GM19395 (cell line): Measurements from ENCODE around the gene TMEM129.
"Not testable (repeated sequence)": the region's sequence is repeated elsewhere in the genome, so short reads cannot be mapped to it uniquely, and the experiment has no call there.

Experiments
- ATAC-seq: cut with Tn5 transposase; IDR thresholded peaks from one replicate; pipeline ENCODE4 v1.9.1; 2021; ENCODE audit warnings: mild to moderate bottlenecking, moderate library complexity; ENCODE audit not compliant: unreplicated experiment

The TMEM129 gene

DNA sequence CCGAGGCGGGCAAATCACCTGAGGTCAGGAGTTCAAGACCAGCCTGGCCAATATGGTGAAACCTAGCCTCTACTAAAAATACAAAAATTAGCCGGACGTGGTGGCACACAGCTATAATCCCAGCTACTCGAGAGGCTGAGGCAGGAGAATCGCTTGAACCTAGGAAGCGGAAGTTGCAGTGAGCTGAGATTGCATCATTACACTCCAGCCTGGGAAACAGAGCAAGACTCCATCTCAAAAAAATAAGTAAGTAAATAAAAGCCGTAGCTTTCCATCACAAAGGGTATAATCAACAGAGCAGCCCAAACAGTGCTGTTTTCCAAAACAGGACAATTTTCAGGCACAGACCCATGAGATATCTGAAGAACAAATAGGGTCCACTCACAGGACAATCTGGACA, 19.5 kb downstream of the TMEM129 start:
- not testable (repeated sequence) for ATAC-seq

DNA sequence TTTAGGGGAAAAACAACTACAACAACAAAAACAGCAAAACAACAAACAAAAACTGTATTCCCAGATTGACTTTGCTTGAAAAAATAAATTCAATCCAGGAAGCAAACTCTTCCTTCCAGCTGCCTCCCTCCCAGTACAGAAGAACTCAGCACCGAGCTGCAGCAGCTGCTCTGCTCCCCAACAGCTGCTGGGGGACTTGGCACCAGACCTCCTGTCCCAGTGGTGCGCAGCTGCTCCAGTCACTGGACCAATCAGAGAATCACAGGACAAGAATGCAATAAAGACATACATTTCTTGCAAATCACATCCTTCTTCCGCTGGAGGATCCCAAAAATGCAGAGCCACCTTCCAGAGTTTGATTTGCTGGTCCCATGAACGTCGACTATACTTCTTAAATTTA, 25.2 kb downstream of the TMEM129 start:
- no peak for ATAC-seq

DNA sequence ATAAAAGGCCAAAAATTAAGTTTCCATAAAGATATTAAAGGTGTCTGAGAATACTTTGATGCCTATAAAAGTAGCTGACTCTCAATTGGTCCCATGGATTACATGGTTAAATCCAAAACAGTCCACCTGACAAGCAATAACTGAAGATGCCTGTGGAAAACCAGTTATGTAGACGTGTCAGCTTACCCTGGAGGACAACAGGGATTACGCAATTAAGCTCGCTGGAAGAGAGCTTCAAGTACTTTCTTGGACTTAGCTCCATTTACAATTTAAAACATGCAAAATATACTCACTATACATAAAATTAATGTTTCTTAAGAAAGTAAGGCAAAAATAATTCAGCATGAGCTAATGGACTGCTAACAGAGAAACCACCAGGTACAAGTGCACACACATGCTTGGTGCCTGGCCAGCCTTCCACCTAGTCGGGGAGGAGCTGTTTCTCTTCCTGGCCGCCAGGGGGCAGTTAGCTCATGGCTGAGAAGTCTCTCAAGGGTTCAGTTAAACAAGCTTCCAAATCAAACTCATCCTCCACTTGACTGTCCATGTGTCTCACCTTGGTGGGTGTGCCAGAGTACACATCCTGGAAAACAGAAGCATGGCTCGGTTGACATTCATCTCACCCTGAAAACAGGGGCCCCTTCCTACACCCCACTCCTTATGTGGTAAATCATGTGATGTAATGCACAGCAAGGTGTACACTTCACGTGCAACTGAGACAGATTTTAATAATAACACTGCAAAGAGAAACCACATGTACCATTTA, 27.8 kb downstream of the TMEM129 start:
- ATAC-seq = peak; percentile 87

DNA sequence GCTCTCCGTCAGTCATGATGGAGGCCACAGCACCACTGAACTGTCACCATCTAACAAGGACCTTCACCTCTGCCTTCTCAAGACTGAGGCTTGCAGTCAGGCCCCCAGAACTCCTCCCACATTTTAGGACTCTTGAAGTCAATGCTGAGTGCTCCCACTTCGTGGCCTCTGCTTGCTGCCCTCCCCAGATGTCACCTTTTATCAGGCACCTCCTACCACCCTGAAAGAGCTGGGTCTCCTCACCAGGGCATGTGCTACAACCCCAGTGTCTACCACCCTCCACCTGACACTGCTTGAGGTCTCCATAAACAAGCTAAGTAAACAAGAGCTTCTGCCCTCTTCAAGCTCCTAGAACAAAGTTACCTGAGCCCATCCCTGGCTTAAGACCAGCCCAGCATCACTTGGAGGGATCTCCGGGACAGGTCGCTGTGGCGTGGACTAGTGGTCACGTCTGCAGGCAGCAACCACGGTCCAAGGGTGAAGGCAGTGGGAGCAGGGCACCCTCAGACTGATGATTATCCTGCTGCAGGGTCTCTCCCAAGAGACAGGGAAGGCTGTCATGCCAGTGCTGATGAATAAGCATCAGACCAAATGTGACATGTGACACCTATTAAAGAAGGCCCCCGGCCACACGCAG, 29.3 kb downstream of the TMEM129 start:
- no peak for ATAC-seq

DNA sequence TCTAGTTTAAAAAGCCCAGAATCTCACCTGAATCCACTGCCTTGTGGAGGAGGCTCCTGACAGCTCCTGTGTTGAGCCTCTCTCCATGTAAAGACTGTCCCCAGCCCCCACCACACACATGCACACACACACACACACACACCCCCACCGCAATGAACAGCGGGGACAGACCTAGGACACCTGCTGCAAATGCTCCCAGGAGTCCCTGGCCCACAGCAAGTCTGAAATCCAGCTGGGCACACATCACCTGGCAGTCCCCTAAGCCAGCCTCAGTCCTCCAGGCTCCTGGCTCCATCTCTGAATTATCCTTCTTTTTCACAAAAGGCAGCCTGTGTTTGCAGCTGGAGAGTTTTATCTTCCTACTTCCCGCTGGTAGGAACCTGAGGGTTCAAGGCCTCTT, 30.4 kb downstream of the TMEM129 start:
- no peak for ATAC-seq

DNA sequence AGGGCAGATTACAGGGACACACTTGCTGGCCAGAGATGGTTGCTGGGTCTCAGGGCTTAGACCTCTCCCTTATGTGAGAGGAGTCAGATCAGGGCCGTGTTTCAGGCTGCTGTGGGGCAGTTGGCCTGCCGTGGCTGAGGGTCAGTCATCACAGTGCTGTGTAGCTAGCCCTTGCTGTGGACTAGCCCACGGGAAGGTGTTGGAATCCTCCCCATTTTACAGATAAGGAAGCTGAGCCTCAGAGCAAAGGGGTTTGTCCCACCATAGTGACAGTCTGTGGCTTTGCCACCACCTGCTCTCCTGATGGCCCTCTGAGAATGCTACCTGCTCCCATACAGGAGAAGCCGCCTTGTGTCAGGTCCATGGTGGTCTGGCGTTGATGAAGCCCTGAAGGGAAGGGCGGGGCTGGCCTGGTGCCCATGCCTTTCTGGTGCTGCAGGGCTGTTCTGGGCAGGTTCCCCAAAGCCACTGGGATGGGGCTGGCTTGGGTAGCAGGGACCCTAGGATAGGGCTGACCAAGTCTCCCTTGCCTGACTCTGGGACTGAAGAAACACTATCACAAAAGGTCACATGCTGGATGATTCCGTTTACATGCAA, 34.6 kb downstream of the TMEM129 start:
- ATAC-seq = no peak

DNA sequence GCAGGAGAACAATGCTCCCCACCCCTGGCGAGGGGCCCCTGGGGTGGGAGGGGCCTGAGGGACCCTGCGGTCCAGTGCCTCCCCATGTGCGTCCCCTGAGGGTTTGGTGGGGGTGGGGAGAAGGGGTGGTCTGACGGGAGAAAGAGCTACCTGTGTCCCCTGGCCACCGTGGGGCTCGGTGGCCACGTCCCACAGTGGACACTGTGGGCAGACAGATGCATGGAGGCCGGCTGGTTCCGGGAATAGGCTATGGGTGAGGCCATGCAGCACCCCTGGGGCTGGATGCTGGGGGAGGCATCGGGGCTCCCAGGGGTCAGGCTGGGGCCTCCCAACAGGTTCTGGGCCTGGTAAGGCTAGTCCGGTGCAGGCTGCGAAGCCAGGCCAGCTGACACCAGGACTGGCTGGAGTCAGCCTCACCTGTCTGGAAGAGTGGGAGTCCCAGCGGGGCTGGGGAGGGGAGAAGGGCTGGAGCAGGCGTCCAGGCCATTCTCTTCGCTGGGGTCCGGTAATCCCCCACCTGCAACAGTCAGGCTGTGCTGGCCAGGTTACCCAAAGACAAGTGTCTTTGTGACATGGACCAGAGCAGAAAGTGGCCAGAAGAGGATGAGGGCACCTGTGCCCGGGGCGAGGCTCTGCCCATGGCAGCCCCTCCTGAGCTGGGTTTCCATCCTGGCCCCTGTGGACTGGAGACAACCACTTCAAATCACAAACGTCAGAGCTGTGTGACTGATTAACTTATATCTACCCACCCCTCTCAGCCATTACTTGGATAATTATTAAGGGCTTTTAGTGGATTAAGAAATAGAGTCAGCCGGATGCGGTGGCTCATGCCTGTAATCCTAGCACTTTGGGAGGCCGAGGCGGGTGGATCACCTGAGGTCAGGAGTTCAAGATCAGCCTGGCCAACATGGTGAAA, 35.6 kb downstream of the TMEM129 start:
- no peak for ATAC-seq

DNA sequence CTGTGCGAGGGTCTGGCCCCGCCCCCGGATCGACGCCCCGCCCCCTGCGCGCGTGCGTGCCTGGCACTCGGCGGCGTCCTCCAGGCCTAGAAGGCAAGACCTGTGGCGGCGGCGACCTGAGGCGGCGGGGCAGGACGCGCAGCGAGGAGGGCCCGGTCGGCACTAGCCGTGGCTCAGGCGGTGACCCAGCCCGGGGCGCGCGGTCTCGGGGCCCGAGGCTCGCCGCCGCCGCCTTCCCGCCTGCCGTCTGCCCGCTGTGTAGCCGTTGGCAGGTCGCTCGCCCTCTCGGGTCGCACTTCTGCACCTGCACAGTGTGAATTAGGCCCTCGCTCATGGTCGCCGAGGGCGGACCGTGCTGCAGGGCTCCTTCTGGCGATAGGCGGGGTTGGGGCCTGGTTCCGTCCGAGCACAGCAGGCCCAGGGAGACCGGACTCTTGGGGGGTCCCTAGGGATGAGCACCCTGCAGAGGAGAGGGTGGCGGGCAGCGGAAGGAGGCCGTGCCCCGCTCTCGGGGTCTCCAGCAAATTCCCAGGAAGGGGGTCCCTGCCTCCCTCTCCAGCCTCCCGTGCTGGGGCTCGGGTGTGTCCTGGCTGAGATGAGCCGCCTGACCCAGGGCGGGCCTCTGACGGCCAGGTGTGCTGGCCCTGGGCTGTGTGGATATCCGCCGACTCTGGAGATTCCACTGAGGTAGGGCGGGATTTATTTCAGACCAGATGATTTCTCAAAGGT, 36.5 kb downstream of the TMEM129 start:
- ATAC-seq = no peak

DNA sequence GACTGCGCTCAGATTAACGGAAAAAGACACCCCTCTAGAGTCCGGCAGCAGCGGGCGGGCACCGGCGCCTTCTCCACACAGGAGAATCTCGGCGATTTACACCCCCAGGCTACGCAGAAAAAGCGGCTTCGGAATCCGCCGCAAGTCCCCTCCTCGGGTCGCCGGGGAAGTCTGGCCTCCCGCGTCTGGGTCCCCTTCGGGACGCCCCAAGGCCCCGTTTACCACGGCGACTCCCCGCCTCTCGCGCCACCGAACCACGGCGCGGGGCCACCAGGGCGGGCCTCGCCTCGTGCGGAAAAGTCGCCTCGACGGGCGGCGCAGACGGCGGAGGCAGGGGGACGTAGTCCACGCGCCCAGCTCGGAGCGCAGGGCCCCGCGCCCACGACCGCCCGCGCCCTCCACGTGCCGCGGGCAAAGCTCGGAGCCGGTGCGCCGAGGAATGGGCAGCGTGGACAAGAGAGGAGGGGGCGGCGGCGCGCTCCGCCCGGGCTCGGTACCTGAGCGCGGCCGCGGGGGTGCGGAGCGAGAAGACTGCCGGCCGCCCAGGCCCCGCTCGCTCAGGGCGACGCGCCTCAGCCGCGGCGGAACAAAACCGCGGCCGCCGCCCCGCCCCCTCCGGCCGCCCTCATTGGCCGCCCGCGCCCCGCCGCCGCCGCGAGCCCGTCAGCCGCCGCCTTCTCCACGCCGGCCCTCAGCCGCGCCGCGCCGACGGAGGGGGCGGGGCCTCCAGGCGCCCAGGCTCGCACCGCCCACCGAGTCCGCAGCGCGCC, 37.2 kb downstream of the TMEM129 start, which contains the start of gene FAM53A:
Gene FAM53A (minus strand): TSS at position 578 of the 770 bp plus-strand sequence. CDS start 15,572 bp downstream, outside the sequence.
- ATAC-seq = peak; percentile 66

DNA sequence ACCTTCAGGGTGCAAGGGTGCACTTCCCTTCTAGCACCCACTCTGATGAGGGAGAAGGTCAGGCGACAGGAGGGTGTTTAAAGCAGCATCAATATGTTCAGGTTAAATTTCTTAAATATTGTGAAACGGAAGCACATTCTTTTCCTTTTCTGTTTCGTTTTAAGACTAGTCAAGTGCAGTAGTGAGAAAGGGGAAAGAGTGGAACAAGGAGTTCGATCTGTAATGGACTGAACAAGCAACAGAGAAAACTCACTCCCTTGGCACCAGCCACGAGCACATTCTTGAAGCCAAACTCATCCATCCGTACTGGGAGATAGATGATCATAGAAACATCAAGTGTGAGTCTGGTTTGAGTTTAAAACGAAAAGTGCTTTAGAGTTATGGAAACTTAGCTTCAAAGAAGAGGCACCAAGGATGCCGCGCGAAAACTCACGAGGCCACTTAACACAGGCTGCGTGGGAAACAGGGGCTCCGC, 37.8 kb downstream of the TMEM129 start:
- ATAC-seq = no peak

DNA sequence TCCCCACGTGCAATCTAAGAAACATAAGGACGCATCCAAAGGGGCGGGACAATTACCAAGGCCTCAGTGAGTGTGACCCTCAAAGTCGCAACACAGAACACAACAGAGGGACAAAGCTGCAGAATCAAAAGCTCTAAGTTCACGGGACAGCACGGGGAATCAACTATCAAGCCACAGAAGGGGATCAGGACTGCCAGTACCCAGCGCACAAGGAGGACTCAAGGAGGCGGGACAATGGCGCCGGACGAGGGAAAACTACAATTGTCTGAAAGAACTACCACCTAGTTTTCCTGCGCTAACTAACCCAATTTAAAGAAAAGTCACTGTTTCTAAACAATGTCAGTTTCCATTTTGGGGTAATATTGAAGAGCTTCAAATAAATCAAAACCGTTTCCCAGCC, 38.3 kb downstream of the TMEM129 start:
- ATAC-seq = no peak

DNA sequence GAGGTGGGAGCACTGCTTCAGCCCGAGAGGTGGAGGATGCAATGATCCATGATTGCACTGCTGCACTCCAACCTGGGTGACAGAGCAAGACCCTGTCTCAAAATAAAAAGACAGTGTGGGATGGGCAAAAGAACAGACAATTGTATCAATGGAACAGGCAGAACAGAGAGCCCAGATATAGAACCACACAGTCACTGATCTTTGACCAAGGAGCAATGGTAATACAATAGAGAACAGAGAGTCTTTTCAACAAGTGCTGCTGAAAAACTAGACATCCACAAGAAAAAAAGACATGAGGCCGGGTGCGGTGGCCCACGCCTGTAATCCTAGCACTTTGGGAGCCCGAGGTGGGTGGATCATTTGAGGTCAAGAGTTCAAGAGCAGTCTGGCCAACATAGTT, 42.9 kb downstream of the TMEM129 start:
- ATAC-seq = no peak

DNA sequence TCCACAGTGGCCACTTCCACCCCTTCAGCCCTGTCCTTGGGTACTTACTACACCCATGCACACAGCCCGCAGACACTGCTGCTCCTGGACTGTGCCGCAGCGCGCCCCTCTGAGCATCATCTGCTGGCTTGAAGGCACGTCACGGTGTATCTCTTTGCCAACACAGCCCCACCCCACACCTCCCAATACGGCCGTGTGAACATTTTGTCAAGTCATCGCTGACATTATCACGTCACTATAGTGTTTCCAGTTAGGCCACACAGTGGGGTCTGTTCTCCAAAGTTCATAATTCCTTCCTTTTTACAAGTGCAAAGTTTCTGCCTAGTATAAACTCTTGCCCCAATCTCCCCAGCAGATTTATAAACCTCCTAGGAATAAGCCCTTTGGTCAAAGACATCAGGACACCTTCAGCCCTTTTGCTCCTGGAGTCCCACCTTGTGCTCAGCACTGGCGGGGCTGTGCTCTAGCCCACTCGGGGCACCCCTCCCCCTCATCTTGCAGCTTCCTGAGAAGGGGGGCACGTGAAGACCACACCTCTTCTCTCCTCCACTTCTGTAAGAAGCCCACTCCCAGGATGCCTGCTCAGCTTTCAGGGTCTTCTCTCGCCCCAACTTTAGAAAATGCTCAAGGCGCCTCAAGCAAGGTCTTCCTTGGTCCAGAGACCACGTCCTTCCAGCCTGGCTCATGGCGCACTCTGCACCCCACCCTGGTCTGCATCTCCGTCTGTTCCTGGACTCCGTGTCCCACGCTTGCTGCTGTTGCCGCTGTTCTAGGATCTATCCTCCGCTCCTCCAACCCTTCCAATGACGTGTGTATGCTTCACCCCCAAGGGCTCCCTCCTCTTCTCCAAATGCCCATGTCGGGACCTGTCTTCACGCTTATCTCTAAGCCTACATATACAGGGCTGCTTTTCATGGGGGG, 44.3 kb downstream of the TMEM129 start:
- ATAC-seq = no peak

DNA sequence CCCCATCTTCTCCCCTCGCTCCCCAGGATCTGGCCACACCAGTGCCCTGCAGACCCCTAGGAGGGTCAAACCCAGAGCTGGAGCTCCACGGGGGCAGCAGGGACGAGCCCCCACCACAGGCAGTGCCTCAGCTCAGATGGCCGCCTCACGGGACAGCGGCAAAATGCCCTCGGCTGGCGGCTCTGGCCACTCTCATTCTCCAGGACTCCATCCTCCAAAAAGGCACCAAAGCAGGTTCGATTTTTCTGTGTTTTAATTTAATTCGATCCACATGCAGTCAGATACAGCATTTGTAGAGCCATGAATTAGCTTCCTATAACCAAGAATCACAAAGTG, 45.4 kb downstream of the TMEM129 start:
- ATAC-seq = no peak

DNA sequence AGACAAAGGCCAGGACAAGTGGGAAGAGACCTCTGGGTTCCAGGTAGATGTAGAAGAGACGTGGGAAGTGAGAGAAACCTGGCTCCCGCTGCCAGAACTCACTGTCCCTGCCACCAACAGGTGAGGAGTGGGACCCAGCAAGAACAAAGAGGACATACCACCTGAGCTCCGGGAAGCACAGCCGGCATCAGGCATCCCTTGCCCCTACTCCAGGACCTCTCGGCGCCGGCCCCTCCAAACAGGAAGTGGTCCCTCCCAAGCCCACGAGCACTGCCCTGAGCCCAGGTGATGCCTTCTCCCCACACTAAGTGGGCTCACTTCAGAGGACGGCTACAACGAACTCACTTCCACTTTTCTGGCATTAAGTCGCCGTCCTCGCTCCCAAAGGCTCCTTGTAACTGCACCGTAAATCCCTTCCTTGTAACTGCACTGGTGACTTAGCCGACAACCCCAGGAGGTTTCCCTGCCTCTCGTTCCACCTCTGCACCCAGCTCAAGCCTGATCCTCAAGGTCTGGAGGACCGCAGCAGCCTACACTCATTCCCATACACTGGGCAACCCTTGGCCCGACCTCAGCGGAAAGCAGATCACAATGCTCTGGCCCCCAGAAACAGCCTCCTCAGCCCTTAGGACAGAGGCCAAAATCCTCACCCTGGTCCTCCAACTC, 45.9 kb downstream of the TMEM129 start:
- ATAC-seq = no peak

DNA sequence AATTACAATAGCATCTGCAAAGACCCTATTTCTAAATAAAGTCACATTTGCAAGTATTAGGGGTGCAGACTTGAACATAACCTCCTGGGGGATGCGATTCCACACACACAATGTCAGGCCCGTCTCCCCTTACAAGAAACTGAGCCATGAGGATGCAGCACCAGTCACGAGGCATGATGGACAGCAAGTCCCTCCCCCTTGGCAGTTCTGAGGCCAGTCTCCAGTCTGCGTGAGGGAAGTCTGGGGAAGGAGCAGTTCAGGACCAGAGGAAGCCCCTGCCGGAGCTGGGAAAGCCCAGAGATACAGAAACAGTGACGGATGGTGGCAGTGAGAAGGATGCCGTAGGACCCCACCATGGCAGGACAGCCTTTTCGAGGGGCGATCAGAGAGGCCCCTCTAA, 46.4 kb downstream of the TMEM129 start:
- no peak for ATAC-seq

DNA sequence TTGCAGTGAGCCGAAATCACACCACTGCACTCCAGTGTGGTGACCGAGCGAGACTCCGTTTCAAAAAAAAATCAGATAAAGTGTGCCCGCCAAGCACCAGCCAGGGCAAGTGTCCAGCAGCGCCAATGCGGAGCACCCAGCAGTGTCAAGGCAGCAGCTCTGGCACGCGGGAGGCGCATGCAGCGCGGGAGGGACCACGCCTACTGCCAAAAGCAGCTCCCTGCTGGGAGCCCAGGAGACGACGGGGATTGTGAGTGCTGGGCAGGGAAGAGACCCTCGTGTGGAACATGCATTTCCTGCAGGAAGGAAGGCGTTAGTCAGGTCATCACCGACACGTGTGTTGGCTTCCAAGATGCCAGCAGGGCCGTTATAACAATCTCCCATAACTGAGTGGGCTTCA, 47.5 kb downstream of the TMEM129 start:
- ATAC-seq = no peak

DNA sequence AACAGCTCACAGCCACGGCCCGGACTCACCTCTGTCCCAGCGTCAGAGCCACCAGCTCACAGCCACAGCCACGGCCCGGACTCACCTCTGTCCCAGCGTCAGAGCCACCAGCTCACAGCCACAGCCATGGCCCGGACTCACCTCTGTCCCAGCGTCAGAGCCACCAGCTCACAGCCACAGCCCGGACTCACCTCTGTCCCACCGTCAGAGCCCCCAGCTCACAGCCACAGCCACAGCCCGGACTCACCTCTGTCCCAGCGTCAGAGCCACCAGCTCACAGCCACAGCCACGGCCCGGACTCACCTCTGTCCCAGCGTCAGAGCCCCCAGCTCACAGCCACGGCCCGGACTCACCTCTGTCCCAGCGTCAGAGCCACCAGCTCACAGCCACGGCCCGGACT, 50.1 kb downstream of the TMEM129 start:
- ATAC-seq = not testable (repeated sequence)
